Right forelimb (tissue), 1 donor: Measurements from ENCODE around the gene POLE4.

Experiments used
- DNase-seq: peaks from one replicate; pipeline ENCODE4 v3.0.0-alpha.2; 2018

The POLE4 gene

GRCh38 chr2:74941284-74941683 is 17.2 kb upstream of the POLE4 start:
- no peak for DNase-seq

- no peak for DNase-seq
Observed at GRCh38 chr2:74942263-74942662, 16.2 kb upstream of the POLE4 start.

DNA sequence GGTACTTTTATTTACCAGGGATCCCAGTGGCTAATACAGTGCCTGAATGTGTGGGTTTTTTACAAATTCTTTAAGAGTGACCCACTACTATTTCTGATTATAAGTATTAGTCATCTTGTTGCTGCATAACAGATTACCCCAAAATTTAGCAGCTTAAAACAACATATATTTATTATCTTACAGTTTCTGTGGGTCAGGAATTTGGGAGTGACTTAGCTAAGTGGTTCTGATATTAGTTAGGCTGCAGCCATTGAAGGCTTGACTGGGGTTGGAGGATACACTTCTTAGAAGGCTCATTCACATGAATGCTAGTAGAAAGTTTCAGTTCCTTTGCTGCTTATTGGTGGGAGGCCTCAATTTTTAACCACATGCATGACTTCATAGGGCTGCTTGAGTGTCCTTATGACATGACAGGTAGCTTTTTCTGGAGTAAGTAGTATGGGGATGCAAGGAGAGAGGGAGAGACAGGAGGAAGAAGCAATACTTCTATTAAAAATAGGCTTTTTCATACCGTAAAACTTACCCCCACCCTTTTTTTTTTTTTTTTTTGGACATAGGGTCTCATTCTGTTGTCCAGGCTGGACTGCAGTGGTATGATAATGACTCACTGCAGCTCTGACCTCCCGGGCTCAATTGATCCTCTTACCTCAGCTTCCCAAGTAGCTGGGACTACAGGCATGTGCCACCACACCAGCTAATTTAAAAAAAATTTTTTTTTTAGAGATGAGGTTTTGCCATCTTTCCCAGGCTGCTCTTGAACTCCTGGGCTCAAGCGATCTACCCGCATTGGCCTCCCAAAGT is 13.3 kb upstream of the POLE4 start:
- no peak for DNase-seq

DNA sequence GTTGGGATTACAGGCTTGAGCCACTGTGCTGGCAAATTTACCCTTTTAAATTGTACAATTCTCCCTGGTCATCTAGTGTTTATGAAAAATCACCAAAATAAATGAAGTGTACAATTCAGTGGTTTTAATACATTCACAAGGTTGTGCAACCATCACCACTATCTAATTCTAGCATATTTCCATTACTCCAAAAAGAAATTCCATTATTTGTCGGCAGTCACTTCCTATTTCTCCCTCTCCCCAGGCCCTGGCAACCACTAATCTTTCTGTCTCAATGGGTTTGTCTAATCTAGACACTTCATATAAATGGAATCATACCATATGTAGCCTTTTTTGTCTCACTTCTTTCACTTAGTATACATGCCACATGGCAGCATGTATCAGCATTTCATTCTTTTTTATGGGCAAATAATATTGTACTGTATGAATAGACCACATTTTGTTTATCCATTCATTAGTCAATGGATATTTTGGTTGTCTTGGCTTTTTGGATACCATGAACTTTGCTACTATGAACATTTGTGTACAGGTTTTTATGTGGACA is 12.6 kb upstream of the POLE4 start:
- DNase-seq: no peak

DNA sequence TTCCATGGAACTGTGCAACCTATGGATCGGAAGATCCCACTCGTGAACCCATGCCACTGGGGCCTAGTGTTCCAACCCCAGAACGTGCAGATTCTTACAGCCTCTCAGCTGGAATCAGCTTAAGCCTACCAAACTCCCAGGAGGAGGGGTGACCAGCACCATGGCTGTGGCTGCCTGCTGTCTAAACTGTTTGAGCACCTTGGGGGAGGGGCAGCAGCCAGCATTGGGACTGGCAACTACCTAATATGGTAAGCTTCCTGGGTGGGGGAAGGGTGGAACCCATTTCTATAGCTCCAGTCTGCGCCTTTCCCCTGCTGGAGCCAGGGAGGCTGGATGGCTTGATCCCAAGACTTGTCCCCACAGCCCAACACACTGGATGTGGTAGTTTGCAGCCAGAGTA is 10.7 kb upstream of the POLE4 start:
- no peak for DNase-seq

DNA sequence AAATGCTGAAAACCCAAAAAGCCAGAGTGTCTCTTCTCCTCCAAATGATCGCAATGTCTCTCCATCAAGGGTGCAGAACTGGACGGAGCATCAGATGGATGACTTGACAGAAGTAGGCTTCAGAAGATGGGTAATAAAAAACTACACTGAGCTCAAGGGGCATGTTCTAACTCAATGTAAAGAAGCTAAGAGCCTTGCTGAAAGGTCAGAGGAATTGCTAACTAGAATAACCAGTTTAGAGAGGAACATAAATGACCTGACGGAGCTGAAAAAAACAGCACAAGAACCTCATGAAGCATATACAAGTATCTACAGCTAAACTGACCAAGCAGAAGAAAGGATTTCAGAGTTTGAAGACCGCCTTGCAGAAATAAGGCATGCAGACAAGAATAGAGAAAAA is 9.7 kb upstream of the POLE4 start:
- DNase-seq: no peak

- no peak for DNase-seq
Observed at GRCh38 chr2:74951211-74951754, 7.2 kb upstream of the POLE4 start.

- DNase-seq: no peak
Observed at GRCh38 chr2:74952575-74952974, 5.9 kb upstream of the POLE4 start.

DNA sequence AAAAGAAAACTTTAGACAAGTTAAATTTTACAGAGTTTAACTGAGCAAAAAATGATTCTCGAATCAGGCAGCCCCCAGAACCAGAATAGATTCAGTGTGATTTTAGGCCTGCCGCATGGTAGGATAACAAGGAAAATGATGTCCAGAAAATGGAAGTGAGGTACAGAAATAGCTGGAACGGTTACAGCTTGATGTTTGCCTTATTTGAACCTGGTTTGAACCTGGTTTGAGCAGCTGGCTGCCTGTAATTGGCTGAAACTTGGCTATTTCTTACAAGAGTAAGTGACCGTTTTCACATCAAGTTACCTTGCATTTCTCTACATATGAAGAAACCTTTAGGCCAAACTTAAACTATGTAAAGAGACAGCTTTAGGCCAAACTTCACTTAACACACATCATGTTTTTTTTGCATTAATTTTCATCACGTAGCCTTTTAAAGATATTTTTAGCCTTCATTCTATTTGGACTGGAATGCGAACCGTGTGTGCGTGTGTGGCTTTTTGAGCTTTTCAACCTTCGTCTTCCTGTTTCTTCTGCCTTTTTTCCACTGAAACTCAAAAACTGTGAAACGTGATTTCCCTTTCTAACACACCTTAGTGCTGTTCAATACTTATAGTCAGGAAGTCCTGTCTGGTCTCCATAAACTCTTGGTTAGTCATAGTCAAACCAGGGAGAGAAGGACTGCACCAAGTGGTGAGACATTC is 4.5 kb upstream of the POLE4 start:
- DNase-seq: no peak

GRCh38 chr2:74954500-74954874 is 4.0 kb upstream of the POLE4 start:
- no peak for DNase-seq

GRCh38 chr2:74957886-74958273 is 563 bp upstream of the POLE4 start:
- DNase-seq: no peak

DNA sequence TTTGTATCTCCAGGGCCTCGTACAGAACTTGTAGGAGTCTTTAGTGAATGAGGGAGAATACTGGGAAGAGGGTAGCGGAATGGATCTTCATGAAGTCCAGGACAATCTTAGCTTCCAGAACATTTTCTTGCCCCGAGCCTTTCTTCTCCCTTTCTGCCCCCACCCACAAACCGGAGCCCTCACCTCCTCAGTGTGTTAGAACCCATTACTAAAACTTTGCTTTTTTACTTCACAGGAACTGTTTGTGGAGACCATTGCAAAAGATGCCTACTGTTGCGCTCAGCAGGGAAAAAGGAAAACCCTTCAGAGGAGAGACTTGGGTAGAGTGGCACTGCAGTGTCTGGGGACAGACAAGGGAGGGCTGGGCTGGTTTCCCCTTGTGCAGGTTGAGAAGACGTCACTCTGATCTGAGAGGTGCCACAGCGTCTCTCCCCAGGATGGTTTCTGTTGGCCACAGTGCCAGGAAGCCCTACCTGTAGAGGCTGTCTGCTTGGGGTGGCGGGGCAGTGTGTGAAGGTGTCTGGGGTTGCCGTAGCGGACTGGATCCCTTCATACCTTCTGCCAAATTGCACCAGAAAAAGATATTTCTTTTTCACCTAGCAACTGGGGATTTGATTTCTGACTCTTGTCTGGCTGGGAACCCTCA is 786 bp downstream of the POLE4 start:
- DNase-seq: no peak

DNA sequence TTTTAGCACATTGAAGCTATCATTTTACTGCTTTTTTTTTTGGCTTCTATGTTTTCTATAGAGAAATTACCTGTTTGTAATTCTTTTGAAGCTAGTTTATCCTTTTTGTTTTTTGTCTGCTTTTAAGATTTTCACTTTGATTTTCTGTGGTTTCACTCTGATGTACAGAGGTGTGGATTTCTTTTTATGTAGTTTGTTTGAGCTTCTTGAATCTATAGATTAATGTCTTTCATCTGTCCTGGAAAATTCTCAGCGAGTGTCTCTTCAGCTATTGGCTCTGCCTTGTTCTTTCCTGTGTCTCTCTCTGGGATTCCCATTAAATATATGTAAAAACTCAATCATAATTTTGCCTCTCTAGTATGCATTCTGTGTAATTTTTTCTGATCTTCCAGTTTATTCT is 8.4 kb downstream of the POLE4 start:
- DNase-seq: no peak

- DNase-seq: no peak
Observed at GRCh38 chr2:74975016-74975415, 16.6 kb downstream of the POLE4 start.

- no peak for DNase-seq
Observed at GRCh38 chr2:74979844-74980243, 21.4 kb downstream of the POLE4 start.

- no peak for DNase-seq
Observed at GRCh38 chr2:74982577-74982976, 24.1 kb downstream of the POLE4 start.

- no peak for DNase-seq
Observed at GRCh38 chr2:74983631-74984392, 25.4 kb downstream of the POLE4 start.

DNA sequence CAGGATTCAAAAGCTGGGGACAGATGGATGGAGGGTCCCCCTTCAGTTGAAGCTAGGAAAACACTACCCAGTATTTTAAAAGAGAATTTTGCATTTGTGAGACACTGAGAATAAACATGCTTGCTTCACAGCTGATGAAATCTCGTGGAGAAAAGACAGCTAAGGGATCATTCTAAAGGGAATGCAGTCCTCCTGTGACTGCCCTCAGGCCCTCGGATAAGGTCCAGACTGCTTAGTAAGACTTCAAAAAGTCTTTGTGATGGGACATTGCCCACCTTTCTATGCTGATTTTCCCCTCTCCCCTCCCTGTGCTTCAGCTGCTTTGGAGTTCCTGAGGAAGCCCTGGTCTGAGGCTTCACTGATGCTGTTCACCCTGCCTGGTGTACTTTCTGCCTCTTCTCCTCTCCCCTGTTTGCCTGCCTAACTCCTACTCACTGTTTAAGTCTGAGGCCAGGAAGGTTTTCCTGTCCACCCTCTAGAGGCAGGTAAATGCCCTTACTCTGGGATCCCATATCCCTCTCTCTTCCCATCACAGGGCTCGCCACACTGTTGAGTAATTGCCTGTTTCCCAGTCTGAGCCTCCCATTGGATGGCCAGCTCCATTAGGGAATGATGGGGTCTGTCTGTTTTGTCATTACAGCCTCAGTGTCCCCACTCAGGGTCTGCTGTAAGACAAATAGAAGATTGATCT is 26.6 kb downstream of the POLE4 start:
- DNase-seq: no peak

DNA sequence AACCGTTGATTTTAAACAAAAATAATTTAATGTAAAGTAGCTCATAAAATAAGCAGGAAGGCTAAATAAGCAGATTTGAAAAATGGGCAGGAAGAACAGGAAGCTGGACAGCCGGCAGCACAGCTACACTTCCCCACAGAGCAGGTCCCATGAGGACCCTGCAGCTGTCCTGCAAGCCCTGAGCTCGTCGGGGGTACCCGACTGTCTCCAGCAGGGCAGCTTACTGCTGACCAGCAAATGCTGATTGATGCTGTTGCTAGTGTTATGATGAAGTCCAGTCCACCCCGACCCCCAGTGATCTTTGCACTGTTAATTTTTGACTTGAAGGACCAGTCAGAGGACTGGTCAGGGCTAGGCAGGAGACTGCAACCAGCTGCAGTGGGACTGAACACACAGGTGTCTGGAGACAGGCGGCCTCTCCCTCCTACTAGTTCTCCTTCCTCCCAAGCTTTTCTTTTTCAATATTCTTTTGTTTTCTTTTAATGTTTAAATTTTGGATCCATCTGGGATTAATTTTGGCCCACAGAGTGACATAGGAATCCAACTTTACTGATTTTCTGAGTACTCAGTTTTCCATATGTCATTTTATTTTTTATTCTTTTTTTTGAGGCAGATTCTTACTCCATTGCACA is 27.7 kb downstream of the POLE4 start:
- no peak for DNase-seq

- no peak for DNase-seq
Observed at GRCh38 chr2:74991977-74992376, 33.5 kb downstream of the POLE4 start.

GRCh38 chr2:74999468-74999867 is 41.0 kb downstream of the POLE4 start:
- DNase-seq: no peak

DNA sequence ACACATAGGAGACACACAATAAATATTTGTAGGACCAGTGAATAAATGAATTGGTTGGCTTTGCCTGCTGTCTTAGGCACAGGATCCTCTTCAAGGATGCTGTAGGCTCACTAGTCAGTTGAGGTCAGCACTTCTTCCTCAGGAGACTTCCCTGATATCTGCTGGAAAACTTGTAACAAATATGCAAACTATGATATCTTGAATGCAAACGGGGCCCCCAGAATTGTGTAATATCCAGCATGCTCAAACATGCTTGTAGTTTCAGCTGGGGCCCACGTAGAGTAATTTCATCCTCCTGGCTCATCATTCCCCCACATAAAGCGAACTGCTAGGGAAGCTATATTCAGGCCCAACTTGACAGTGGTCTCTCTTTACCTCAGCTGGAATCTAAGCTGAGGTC is 43.6 kb downstream of the POLE4 start:
- no peak for DNase-seq
